GM18858 (cell line): Measurements from ENCODE around the gene QRSL1.
"Not testable (repeated sequence)": the region's sequence is repeated elsewhere in the genome, so short reads cannot be mapped to it uniquely, and the experiment has no call there.

Source experiments
- ATAC-seq: cut with Tn5 transposase; IDR thresholded peaks from one replicate; pipeline ENCODE4 v1.9.1; 2021; ENCODE audit not compliant: unreplicated experiment

The QRSL1 gene

GRCh38 chr6:106674541-106675229 lies 45.3 kb downstream of the QRSL1 start:
- no peak for ATAC-seq

- ATAC-seq, result no peak
Observed at GRCh38 chr6:106677282-106677681, 47.9 kb downstream of the QRSL1 start.

GRCh38 chr6:106684011-106684410 lies 54.6 kb downstream of the QRSL1 start:
- no peak for ATAC-seq

GRCh38 chr6:106685833-106686232 lies 56.5 kb downstream of the QRSL1 start:
- ATAC-seq, result no peak

GRCh38 chr6:106688177-106688951 lies 59.0 kb downstream of the QRSL1 start:
- no peak for ATAC-seq

GRCh38 chr6:106692112-106692818 lies 62.9 kb downstream of the QRSL1 start:
- ATAC-seq, result no peak

- ATAC-seq, result no peak
Observed at GRCh38 chr6:106692819-106693208, 63.4 kb downstream of the QRSL1 start.

GRCh38 chr6:106693418-106693817 lies 64.0 kb downstream of the QRSL1 start:
- ATAC-seq, result no peak

GRCh38 chr6:106694343-106694742 lies 65.0 kb downstream of the QRSL1 start:
- no peak for ATAC-seq

- ATAC-seq, result no peak
Observed at GRCh38 chr6:106700581-106700980, 71.2 kb downstream of the QRSL1 start.

- not testable (repeated sequence) for ATAC-seq
Observed at GRCh38 chr6:106701201-106701600, 71.8 kb downstream of the QRSL1 start.

GRCh38 chr6:106702046-106702445 lies 72.7 kb downstream of the QRSL1 start:
- ATAC-seq, result peak; percentile 24

- ATAC-seq, result peak; percentile 98
Observed at GRCh38 chr6:106702451-106703110, 73.2 kb downstream of the QRSL1 start.

- ATAC-seq, result no peak
Observed at GRCh38 chr6:106704327-106704726, 74.9 kb downstream of the QRSL1 start.

- ATAC-seq, result no peak
Observed at GRCh38 chr6:106705156-106705555, 75.8 kb downstream of the QRSL1 start.

- ATAC-seq, result no peak
Observed at GRCh38 chr6:106710580-106710979, 81.2 kb downstream of the QRSL1 start.

GRCh38 chr6:106714281-106714680 lies 84.9 kb downstream of the QRSL1 start:
- ATAC-seq, result no peak

- ATAC-seq, result no peak
Observed at GRCh38 chr6:106715922-106716321, 86.5 kb downstream of the QRSL1 start.

- no peak for ATAC-seq
Observed at GRCh38 chr6:106716966-106717365, 87.6 kb downstream of the QRSL1 start.
